CD14-positive monocyte (primary cell): ENCODE data around the gene SUSD2. TPM values are rescaled to one million over a fixed set of nuclear protein-coding genes. Genes with fewer than 3 reads are reported as not detected.

Experiments used
- DNase-seq, 3 donors: peaks; one replicate each; pipeline ENCODE4 v3.0.0-alpha.2; 2011 to 2022
- H2AFZ ChIP-seq: 2 replicates; pipeline ENCODE4 v1.6.0; 2012; ENCODE audit warnings: mild to moderate bottlenecking, low read depth, low read length, inconsistent platforms; ENCODE audit not compliant: insufficient read depth, poor library complexity, severe bottlenecking
- H3K27ac ChIP-seq, 2 donors: 1 replicate in 1 of 2; 2 replicates in 1 of 2; pipeline ENCODE4 v1.5.1; 2012 to 2013; ENCODE audit warnings: low read length in 2 of 2, control low read depth in 1 of 2, inconsistent platforms in 1 of 2, low read depth in 1 of 2, mild to moderate bottlenecking in 1 of 2
- H3K27me3 ChIP-seq, 2 donors: one replicate each; pipeline versions ENCODE4 v1.6.0 to v1.6.1; 2011 to 2013; ENCODE audit warnings: low read length in 2 of 2; ENCODE audit not compliant: control insufficient read depth in 2 of 2, insufficient read depth in 2 of 2
- H3K36me3 ChIP-seq, 2 donors: replicated peaks in 1 of 2; 1 replicate in 1 of 2; 2 replicates in 1 of 2; pipeline versions ENCODE4 v1.5.1 to v1.6.1; 2012 to 2013; ENCODE audit warnings: low read length in 2 of 2, control low read depth in 1 of 2, inconsistent platforms in 1 of 2, mild to moderate bottlenecking in 1 of 2; ENCODE audit not compliant: insufficient read depth in 2 of 2, control insufficient read depth in 1 of 2
- H3K4me1 ChIP-seq, 2 donors: 1 replicate in 1 of 2; 2 replicates in 1 of 2; pipeline versions ENCODE4 v1.5.1 to v1.6.1; 2012 to 2013; ENCODE audit warnings: low read length in 2 of 2, control low read depth in 1 of 2, inconsistent platforms in 1 of 2, mild to moderate bottlenecking in 1 of 2, moderate library complexity in 1 of 2; ENCODE audit not compliant: insufficient read depth in 2 of 2, control insufficient read depth in 1 of 2
- H3K4me2 ChIP-seq: replicated peaks from 2 replicates; pipeline ENCODE3; 2012; ENCODE audit warnings: low read length, moderate library complexity, mild to moderate bottlenecking; ENCODE audit not compliant: poor library complexity, severe bottlenecking; ENCODE audit errors: extremely low read depth
- H3K4me3 ChIP-seq, 3 experiments: fragments of 200-600 bp in 1 of 3; sonication (generic) in 1 of 3; replicated peaks in 1 of 3; 1 replicate in 2 of 3; 2 replicates in 1 of 3; pipeline ENCODE4 v1.5.1; 2011 to 2013; ENCODE audit warnings: low read length in 3 of 3, mild to moderate bottlenecking in 3 of 3, control low read depth in 2 of 3, low read depth in 2 of 3, inconsistent platforms in 1 of 3, moderate library complexity in 1 of 3
- H3K79me2 ChIP-seq: 2 replicates; pipeline ENCODE4 v1.6.0; 2012; ENCODE audit warnings: mild to moderate bottlenecking, control low read depth, inconsistent platforms, low read length, moderate library complexity; ENCODE audit not compliant: insufficient read depth
- H3K9ac ChIP-seq: 2 replicates; pipeline ENCODE4 v1.6.0; 2017; ENCODE audit warnings: low read length, mild to moderate bottlenecking; ENCODE audit not compliant: insufficient read depth, poor library complexity, severe bottlenecking
- H3K9me3 ChIP-seq, 2 donors: replicated peaks in 1 of 2; 1 replicate in 1 of 2; 2 replicates in 1 of 2; pipeline versions ENCODE4 v1.5.1 to v1.6.1; 2012 to 2013; ENCODE audit warnings: low read length in 2 of 2, control low read depth in 1 of 2; ENCODE audit not compliant: control insufficient read depth in 1 of 2, insufficient read depth in 1 of 2
- H4K20me1 ChIP-seq: 2 replicates; pipeline ENCODE4 v1.6.0; 2012; ENCODE audit warnings: mild to moderate bottlenecking, low read length, control low read depth, moderate library complexity; ENCODE audit not compliant: insufficient read depth
- H3K27ac Mint-ChIP-seq, 7 donors: one replicate each; pipeline ENCODE4 v1.8.0; 2020; ENCODE audit warnings: mild to moderate bottlenecking in 7 of 7, mixed read lengths in 7 of 7, moderate library complexity in 6 of 7, inconsistent platforms in 2 of 7
- H3K27me3 Mint-ChIP-seq, 3 donors: one replicate each; pipeline ENCODE4 v1.8.0; 2021 to 2022; ENCODE audit warnings: low read depth in 3 of 3, mild to moderate bottlenecking in 3 of 3, mixed read lengths in 3 of 3, moderate library complexity in 3 of 3, inconsistent platforms in 1 of 3
- H3K36me3 Mint-ChIP-seq, 2 donors: one replicate each; pipeline ENCODE4 v1.8.0; 2020; ENCODE audit warnings: mixed read lengths in 2 of 2, inconsistent platforms in 1 of 2, mild to moderate bottlenecking in 1 of 2
- H3K4me1 Mint-ChIP-seq: one replicate; pipeline ENCODE4 v1.8.0; 2020; ENCODE audit warnings: mild to moderate bottlenecking, mixed read lengths
- H3K4me3 Mint-ChIP-seq, 2 donors: one replicate each; pipeline ENCODE4 v1.8.0; 2020; ENCODE audit warnings: mild to moderate bottlenecking in 2 of 2, mixed read lengths in 2 of 2, moderate library complexity in 1 of 2
- H3K9me3 Mint-ChIP-seq, 7 donors: one replicate each; pipeline ENCODE4 v1.8.0; 2020 to 2022; ENCODE audit warnings: mixed read lengths in 7 of 7, mild to moderate bottlenecking in 6 of 7, moderate library complexity in 6 of 7, inconsistent platforms in 2 of 7
- CTCF ChIP-seq: fragments of 200-600 bp; IDR thresholded peaks from one replicate; pipeline ENCODE4 v1.8.0; 2022; ENCODE audit warnings: antibody characterized with exemption, mild to moderate bottlenecking
- WGBS: methylation state at CpG from one replicate; pipeline ENCODE4 v1.1.5; 2013; ENCODE audit warnings: missing lambda C conversion rate; ENCODE audit not compliant: insufficient coverage; 5-methylcytosine and 5-hydroxymethylcytosine counted together
- intact Hi-C, 2 donors: fragments of 100-400 bp; cut with micrococcal nuclease; formaldehyde crosslinking; loops; one replicate each; pipeline versions ENCODE4 v1.15.0 to v1.15.1; 2023
- polyA plus RNA-seq, 3 donors: library from polyadenylated mRNA; depleted of rRNA in 1 of 3; unstranded in 2 of 3; stranded (reverse) in 1 of 3; fragments of 300-500 nt in 2 of 3; fragments of >200 nt in 1 of 3; fragmentation: Illumina TruSeq in 2 of 3; gene quantifications; 1 replicate in 2 of 3; 2 replicates in 1 of 3; pipeline ENCODE4 v1.2.3, GENCODE V29; 2012 to 2021

Gene SUSD2
- polyA plus RNA-seq, 3 donors = 0.56 TPM; not detected in 2

GRCh38 chr22:24190596-24191208 is 9.4 kb downstream of the SUSD2 start:
- Histone ChIP-seq H3K4me1 (peaks cover 4 to 7% of the 10 kb centered on the region in 2 donors), H3K4me2 (no peak overlapping the region), H3K9me3 (no peaks in the 10 kb centered on the region), H3K27ac (no peak overlapping the region), H3K36me3 (no peaks in the 10 kb centered on the region), H3K9ac (no peak overlapping the region), H3K79me2 (no peaks in the 10 kb centered on the region), H4K20me1 (no peaks in the 10 kb centered on the region), H3K4me3 (no peak overlapping the region), H3K27me3 (no peaks in the 10 kb centered on the region), H2AFZ (no peak overlapping the region)
- Mint-ChIP-seq H3K4me1 (peaks cover 4% of the 10 kb centered on the region), H3K27ac (peak overlapping the region in 3 of 7 donors; percentile 32 to 68 (median 55)), H3K9me3 (peaks cover 0 to 3% (median 0%) of the 10 kb centered on the region in 7 donors), H3K36me3 (no peaks in the 10 kb centered on the region), H3K4me3 (no peak overlapping the region), H3K27me3 (peaks cover 0 to 4% (median 4%) of the 10 kb centered on the region in 3 donors)
- 95% methylated on average over 7 of the region's 8 CpGs for WGBS
- intact Hi-C loops = loop anchor here in 1 of 2 donors (2.0 kb wide), 2 partner anchors 40 to 56 kb away; no protein-coding TSS in a partner anchor
- TF ChIP-seq CTCF = no peak
- DNase-seq = no peak

DNA sequence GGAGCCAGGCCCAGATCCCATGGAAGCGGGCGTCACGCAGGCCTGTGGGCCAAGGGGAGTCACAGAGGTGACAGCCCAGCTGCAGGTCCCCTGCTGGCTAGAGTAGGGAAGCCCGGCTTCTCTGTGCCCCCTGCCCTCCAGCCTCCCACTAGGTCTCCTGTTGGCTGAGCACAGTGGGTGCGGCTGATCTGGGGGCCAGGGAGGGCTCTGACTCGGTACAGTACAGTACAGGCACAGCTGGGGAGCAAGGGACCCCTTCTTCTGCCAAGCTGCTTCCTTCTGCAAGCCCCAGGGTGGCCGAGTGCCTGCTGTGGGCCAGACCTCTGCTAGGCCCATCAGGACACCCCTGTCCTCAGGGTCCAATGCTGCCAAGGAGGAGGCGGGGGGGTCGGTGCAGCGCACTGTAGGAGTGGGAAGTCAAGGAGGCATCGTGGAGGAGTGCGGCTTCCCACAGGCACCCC is 10.1 kb downstream of the SUSD2 start:
- no peak for DNase-seq
- no peaks in the 10 kb centered on the region for H3K36me3 Mint-ChIP-seq
- no peak overlapping the region for H3K4me2 ChIP-seq
- no peak overlapping the region for H3K9ac ChIP-seq
- WGBS = 91% methylated on average over 9 of the region's 12 CpGs
- no peak overlapping the region for H2AFZ ChIP-seq
- H3K4me3 Mint-ChIP-seq = no peak overlapping the region
- H3K9me3 Mint-ChIP-seq = peaks cover 0 to 3% (median 0%) of the 10 kb centered on the region in 7 donors
- peaks cover 0 to 5% (median 2%) of the 10 kb centered on the region in 3 donors for H3K27me3 Mint-ChIP-seq
- H3K79me2 ChIP-seq = no peaks in the 10 kb centered on the region
- no peak overlapping the region for H3K27ac Mint-ChIP-seq
- H3K4me1 Mint-ChIP-seq = peaks cover 5% of the 10 kb centered on the region
- intact Hi-C loops = loop anchor here in 1 of 2 donors (2.0 kb wide), 2 partner anchors 39 to 55 kb away; no protein-coding TSS in a partner anchor
- H3K27ac ChIP-seq = no peak overlapping the region
- H3K36me3 ChIP-seq = no peaks in the 10 kb centered on the region
- H3K4me1 ChIP-seq = peaks cover 4 to 7% of the 10 kb centered on the region in 2 donors
- no peaks in the 10 kb centered on the region for H3K27me3 ChIP-seq
- H4K20me1 ChIP-seq = no peaks in the 10 kb centered on the region
- no peak for TF ChIP-seq CTCF
- no peaks in the 10 kb centered on the region for H3K9me3 ChIP-seq
- no peak overlapping the region for H3K4me3 ChIP-seq
